ENCODE measurements around the gene POLD2. TPM values are rescaled to one million over a fixed set of nuclear protein-coding genes. Genes with fewer than 3 reads are reported as not detected.

Gene POLD2
- total and polyA plus RNA-seq, 2 of the 4 experiments (the other 2 are of a cell fraction), result 142 to 163 TPM

DNA sequence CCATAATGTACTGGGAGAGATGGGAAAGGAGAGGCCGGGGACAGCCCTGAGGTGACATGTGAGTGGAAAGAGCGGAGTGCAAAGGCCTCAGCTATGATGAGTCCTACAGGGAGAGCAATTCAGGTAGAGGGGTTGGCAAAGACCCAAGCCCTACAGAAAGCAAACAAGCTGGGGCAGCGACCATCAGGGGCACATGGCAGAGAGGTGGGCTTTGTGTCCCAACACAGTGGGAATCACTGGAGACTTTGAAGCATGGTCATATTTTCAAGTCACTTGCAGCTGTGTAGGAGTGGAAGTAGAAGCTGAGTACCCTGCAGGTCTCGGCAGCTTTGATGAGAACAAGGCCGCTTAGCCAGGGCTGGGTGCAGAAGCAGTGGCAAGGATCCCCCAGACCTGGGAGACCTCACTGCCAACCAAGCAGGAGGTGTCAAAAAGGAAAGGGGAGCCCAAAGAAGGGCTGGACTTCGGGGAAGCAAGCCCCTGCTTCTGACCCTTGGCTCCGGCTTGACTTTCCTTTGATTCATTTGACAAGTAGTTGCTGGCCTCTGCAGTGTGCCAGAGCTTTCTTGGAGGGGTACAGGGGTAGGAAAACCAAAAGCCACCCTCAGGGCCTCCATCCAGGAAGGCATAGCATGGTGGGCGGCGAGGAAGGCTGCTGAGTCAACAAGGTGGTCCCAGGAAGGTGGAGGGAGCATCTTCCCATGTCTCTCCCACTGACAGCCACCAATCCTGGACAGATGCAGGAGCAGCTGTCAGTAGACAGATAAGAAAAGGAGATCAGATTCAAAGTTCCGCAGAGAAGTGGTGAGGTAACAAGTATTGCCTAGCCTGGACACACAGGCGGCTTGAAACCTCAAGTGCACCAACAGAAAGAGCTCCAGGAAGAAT, 56.0 kb downstream of the POLD2 start:
- Histone ChIP-seq H3K9me1 (ENCODE audit: insufficient read depth, low read length) (no peaks in the 10 kb centered on the region; the same call in 1 of the 2 replicates), H2AK9ac (replicated peaks; ENCODE audit: low read depth, low read length, poor library complexity) (peak overlapping the region; percentile 61), H3K9ac (ENCODE audit: low read depth, low read length) (no peak overlapping the region), H2BK5ac (ENCODE audit: low read depth, low read length, poor library complexity, severe bottlenecking) (no peak overlapping the region), H2BK15ac (ENCODE audit: low read depth, low read length) (no peak overlapping the region), H3K36me3 (ENCODE audit: control insufficient read depth, insufficient read depth, low read length) (no peaks in the 10 kb centered on the region), H4K20me1 (ENCODE audit: insufficient read depth, low read length) (peaks cover 18% of the 10 kb centered on the region), H2BK20ac (ENCODE audit: low read depth, low read length) (no peak overlapping the region), H3K4me2 (ENCODE audit: low read depth, low read length) (no peak overlapping the region), H3K4ac (ENCODE audit: low read depth, low read length) (no peak overlapping the region), H3K9me3 (ENCODE audit: control insufficient read depth, insufficient read depth, low read length) (no peaks in the 10 kb centered on the region), H3K27ac (ENCODE audit: insufficient read depth, low read length) (no peak overlapping the region), H2AFZ (replicated peaks; ENCODE audit: low read length, poor library complexity) (no peak overlapping the region), H3K27me3 (ENCODE audit: control insufficient read depth, insufficient read depth, low read length) (no peaks in the 10 kb centered on the region), H2BK120ac (ENCODE audit: low read depth, low read length) (no peak overlapping the region), H3K23ac (ENCODE audit: low read depth, low read length) (0 out of 2 replicates have a peak overlapping the region, but pooled peaks have one; percentile 9), H4K5ac (ENCODE audit: low read depth, low read length) (no peak overlapping the region), H3K4me1 (ENCODE audit: control insufficient read depth, insufficient read depth, low read length) (peaks cover 14% of the 10 kb centered on the region), H4K91ac (ENCODE audit: insufficient read depth, low read depth, low read length) (no peak overlapping the region), H3K4me3 (ENCODE audit: insufficient read depth, low read depth, low read length) (no peak overlapping the region), H3K18ac (ENCODE audit: low read depth, low read length) (no peak overlapping the region), H3K14ac (replicated peaks; ENCODE audit: low read depth, low read length) (no peak overlapping the region), H2AK5ac (ENCODE audit: low read depth, low read length) (no peak overlapping the region), H3K79me1 (ENCODE audit: low read depth in 1 of 2, low read length in 2 of 2) (no peaks in the 10 kb centered on the region), H3K56ac (ENCODE audit: extremely low read depth, insufficient read depth, low read length) (no peak overlapping the region), H4K8ac (ENCODE audit: low read depth in 2 of 2, low read length in 2 of 2) (no peak overlapping the region)
- in situ Hi-C loops (cut with MboI; ENCODE audit: low sequenced_read_pairs) (loop anchor here (5.0 kb wide), 1 partner anchor 130 kb away; no protein-coding TSS in a partner anchor), dilution Hi-C loops (cut with HindIII; ENCODE audit: low sequenced_read_pairs, unreplicated experiment) (no loop called here), intact Hi-C loops (cut with micrococcal nuclease) (no loop called here)
- DNase-seq (no peak), ATAC-seq (ENCODE audit: low read depth) (no peak)
- CTCF ChIA-PET, result interaction anchor here (0.5 to 0.9 kb wide), 2 partner anchors 47 to 240 kb away, joined by 3 to 5 read pairs; no protein-coding TSS in a partner anchor
- POLR2A ChIA-PET (ENCODE audit: unreplicated experiment), result no interaction called here
- BruUV-seq (replicated peaks), result no TSS peak
- WGBS, 2 experiments (ENCODE audit: extremely low coverage in 2 of 2, insufficient read length in 1 of 2), result 77% methylated on average over 3 of the region's 11 CpGs; no CpG with 5 or more reads in 1 of the 2 experiments
- TF ChIP-seq, protein P1, sequence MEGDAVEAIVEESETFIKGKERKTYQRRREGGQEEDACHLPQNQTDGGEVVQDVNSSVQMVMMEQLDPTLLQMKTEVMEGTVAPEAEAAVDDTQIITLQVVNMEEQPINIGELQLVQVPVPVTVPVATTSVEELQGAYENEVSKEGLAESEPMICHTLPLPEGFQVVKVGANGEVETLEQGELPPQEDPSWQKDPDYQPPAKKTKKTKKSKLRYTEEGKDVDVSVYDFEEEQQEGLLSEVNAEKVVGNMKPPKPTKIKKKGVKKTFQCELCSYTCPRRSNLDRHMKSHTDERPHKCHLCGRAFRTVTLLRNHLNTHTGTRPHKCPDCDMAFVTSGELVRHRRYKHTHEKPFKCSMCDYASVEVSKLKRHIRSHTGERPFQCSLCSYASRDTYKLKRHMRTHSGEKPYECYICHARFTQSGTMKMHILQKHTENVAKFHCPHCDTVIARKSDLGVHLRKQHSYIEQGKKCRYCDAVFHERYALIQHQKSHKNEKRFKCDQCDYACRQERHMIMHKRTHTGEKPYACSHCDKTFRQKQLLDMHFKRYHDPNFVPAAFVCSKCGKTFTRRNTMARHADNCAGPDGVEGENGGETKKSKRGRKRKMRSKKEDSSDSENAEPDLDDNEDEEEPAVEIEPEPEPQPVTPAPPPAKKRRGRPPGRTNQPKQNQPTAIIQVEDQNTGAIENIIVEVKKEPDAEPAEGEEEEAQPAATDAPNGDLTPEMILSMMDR (conservative IDR thresholded peaks at IDR 0.05; ENCODE audit: low read depth, low read length), result no peak
- TF ChIP-seq SMC3 (IDR thresholded peaks at IDR 0.05; ENCODE audit: low read depth, low read length), result no peak
- no peak for TF ChIP-seq FOS (IDR thresholded peaks at IDR 0.05; ENCODE audit: low read depth, low read length)
- TF ChIP-seq MXI1 (IDR thresholded peaks at IDR 0.05; ENCODE audit: borderline replicate concordance, low read depth, low read length), result no peak
- TF ChIP-seq, protein P2, sequence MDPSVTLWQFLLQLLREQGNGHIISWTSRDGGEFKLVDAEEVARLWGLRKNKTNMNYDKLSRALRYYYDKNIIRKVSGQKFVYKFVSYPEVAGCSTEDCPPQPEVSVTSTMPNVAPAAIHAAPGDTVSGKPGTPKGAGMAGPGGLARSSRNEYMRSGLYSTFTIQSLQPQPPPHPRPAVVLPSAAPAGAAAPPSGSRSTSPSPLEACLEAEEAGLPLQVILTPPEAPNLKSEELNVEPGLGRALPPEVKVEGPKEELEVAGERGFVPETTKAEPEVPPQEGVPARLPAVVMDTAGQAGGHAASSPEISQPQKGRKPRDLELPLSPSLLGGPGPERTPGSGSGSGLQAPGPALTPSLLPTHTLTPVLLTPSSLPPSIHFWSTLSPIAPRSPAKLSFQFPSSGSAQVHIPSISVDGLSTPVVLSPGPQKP (IDR thresholded peaks at IDR 0.05; ENCODE audit: borderline replicate concordance, low read depth, low read length), result no peak
- TF ChIP-seq CEBPB (IDR thresholded peaks at IDR 0.05; ENCODE audit: low read depth, low read length), result no peak
- no peak for TF ChIP-seq BHLHE40 (IDR thresholded peaks at IDR 0.05; ENCODE audit: low read depth, low read length)
- no peak for TF ChIP-seq RCOR1 (IDR thresholded peaks at IDR 0.05; ENCODE audit: insufficient replicate concordance, low read length)
- no peak for TF ChIP-seq RFX5 (IDR thresholded peaks at IDR 0.05; ENCODE audit: low read depth, low read length)
- TF ChIP-seq MAFK (IDR thresholded peaks at IDR 0.05; ENCODE audit: low read depth, low read length), result no peak
- no peak for TF ChIP-seq MAZ (IDR thresholded peaks at IDR 0.05; ENCODE audit: borderline replicate concordance, low read depth, low read length)
- no peak for TF ChIP-seq RAD21 (IDR thresholded peaks at IDR 0.05; ENCODE audit: low read length)
- TF ChIP-seq, protein P3, sequence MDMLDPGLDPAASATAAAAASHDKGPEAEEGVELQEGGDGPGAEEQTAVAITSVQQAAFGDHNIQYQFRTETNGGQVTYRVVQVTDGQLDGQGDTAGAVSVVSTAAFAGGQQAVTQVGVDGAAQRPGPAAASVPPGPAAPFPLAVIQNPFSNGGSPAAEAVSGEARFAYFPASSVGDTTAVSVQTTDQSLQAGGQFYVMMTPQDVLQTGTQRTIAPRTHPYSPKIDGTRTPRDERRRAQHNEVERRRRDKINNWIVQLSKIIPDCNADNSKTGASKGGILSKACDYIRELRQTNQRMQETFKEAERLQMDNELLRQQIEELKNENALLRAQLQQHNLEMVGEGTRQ (IDR thresholded peaks at IDR 0.05; ENCODE audit: low read depth, low read length), result no peak
- no peak for TF ChIP-seq NFE2L2 (IDR thresholded peaks at IDR 0.05; ENCODE audit: low read depth, low read length)
